PC-3 (cell line): Measurements from ENCODE around the gene SULF2. TPM values are rescaled to one million over a fixed set of nuclear protein-coding genes. Genes with fewer than 3 reads are reported as not detected.

ENCODE experiments used
- ATAC-seq: fragments of 200-7000 bp; cut with Tn5 transposase; 2 replicates; pipeline ENCODE4 v1.9.1; 2020; ENCODE audit warnings: mild to moderate bottlenecking, moderate library complexity
- BruUV-seq: library from RNA; stranded (reverse); fragments of 400-500 nt; replicated peaks from 2 replicates; lab custom pipeline; 2021; lab: Mats Ljungman, UMichigan
- CTCF ChIA-PET: fragments of 300-600 bp; sonication (Branson Sonifier 250); formaldehyde crosslinking; loops from one replicate; lab custom pipeline; 2022; ENCODE audit warnings: antibody characterized with exemption; lab: Charles Lee
- POLR2A ChIA-PET: fragments of 300-600 bp; sonication (Branson Sonifier 250); formaldehyde crosslinking; loops from one replicate; lab custom pipeline; 2022; ENCODE audit warnings: antibody characterized with exemption; ENCODE audit not compliant: unreplicated experiment; lab: Charles Lee
- DNase-seq: peaks from one replicate; pipeline ENCODE4 v3.0.0-alpha.2; 2015
- H2AFZ ChIP-seq: fragments of 300-600 bp; sonication (generic); 2 replicates; pipeline ENCODE4 v1.6.0; 2016; ENCODE audit warnings: antibody characterized with exemption, low read length
- H3F3A ChIP-seq: fragments of 300-600 bp; sonication (generic); one replicate; pipeline ENCODE4 v1.6.0; 2017; ENCODE audit warnings: antibody characterized with exemption, low read length, control low read depth, mild to moderate bottlenecking; ENCODE audit not compliant: unreplicated experiment
- H3K27ac ChIP-seq: fragments of 300-600 bp; sonication (generic); 2 replicates; pipeline ENCODE4 v1.5.1; 2016; ENCODE audit warnings: mild to moderate bottlenecking, low read length
- H3K27me3 ChIP-seq: fragments of 300-600 bp; sonication (generic); 2 replicates; pipeline ENCODE4 v1.6.1; 2016; ENCODE audit warnings: low read length, mixed read lengths
- H3K36me3 ChIP-seq: fragments of 300-600 bp; sonication (generic); 2 replicates; pipeline ENCODE4 v1.6.1; 2016; ENCODE audit warnings: low read depth, mixed run types, low read length, mixed read lengths
- H3K4me1 ChIP-seq: fragments of 300-600 bp; sonication (generic); 2 replicates; pipeline ENCODE4 v1.5.1; 2016; ENCODE audit warnings: low read length; ENCODE audit not compliant: insufficient read depth
- H3K4me2 ChIP-seq: fragments of 300-600 bp; sonication (generic); 2 replicates; pipeline ENCODE4 v1.6.0; 2016; ENCODE audit warnings: low read length
- H3K4me3 ChIP-seq: fragments of 300-600 bp; sonication (generic); 2 replicates; pipeline ENCODE4 v1.5.1; 2016; ENCODE audit warnings: mild to moderate bottlenecking, low read length, mixed read lengths
- H3K79me2 ChIP-seq: fragments of 300-600 bp; sonication (generic); 2 replicates; pipeline ENCODE4 v1.6.1; 2017; ENCODE audit warnings: low read length, mixed read lengths
- H3K9ac ChIP-seq: fragments of 300-600 bp; sonication (generic); 2 replicates; pipeline ENCODE4 v1.6.0; 2016; ENCODE audit warnings: mild to moderate bottlenecking, low read length
- H3K9me2 ChIP-seq: fragments of 300-600 bp; sonication (generic); replicated peaks from 2 replicates; pipeline ENCODE4 v1.6.1; 2016; ENCODE audit warnings: mixed run types, low read length, mixed read lengths
- H3K9me3 ChIP-seq: fragments of 300-600 bp; sonication (generic); 2 replicates; pipeline ENCODE4 v1.6.1; 2016; ENCODE audit warnings: low read length, mixed read lengths
- H4K20me1 ChIP-seq: fragments of 300-600 bp; sonication (generic); 2 replicates; pipeline ENCODE4 v1.6.1; 2016; ENCODE audit warnings: low read length, mixed read lengths
- EZH2 ChIP-seq: fragments of 300-600 bp; sonication (generic); IDR thresholded peaks from one replicate; pipeline ENCODE4 v1.6.1; 2017; ENCODE audit warnings: antibody characterized with exemption, mild to moderate bottlenecking, low read length; ENCODE audit not compliant: unreplicated experiment
- EZH2phosphoT487 ChIP-seq: fragments of 300-600 bp; sonication (generic); IDR thresholded peaks from 2 replicates; pipeline ENCODE4 v1.6.1; 2018; ENCODE audit warnings: mild to moderate bottlenecking, antibody characterized with exemption, low read length, borderline replicate concordance
- intact Hi-C: fragments of 100-400 bp; cut with micrococcal nuclease; formaldehyde crosslinking; loops from 2 replicates; pipeline ENCODE4 v1.9.0; 2023
- total RNA-seq: library from RNA; depleted of rRNA; stranded (reverse); fragments of >200 nt; gene quantifications from 2 replicates; pipeline ENCODE4 v1.2.3, GENCODE V29; 2014
- TF ChIP-seq, protein P1 (sequence below): fragments of 300-600 bp; sonication (generic); conservative IDR thresholded peaks from 2 replicates; pipeline ENCODE4 v1.5.1; 2017; ENCODE audit warnings: antibody characterized with exemption, low read depth, mild to moderate bottlenecking, low read length

SULF2 gene
- total RNA-seq, 1 experiment from 2014 or later = 340 TPM

DNA sequence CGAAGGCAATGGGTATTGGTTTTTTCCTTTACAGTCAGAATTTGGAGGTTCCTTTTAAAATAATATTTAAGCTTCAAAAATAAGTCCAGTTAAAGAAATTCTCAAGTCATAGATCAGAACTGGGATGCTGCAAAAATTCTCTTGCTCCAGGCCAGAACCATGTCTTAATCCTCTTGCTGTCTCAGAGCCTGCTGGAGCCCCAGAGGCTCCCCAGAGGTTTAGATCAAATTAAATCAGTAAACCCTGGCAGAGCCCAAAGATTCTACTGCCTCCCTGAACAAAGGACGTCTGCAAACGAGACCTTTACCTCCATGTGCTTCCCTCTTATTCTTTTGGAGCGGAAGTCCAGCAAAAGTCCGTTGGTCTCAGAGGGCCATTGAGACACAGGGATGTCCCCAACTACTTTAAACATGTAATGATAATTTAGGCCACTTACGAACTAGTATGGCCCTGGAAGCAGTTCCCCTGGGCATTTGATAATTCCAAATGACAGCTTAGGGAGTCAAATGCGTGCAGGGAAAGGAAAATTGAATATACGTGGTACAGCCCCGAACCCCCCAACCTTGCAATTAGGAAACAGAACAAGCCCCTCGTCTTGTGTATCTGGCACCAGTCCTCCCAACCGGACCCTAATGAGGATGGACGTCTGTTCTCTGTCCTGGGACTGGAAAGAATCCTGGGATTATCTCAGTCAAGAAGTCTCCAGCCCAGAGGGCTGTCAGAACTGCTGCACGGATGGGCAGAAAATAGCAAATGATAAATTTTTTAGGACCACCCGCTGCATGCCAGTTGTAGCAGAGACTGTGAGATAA is 31.5 kb downstream of the SULF2 start:
- H4K20me1 ChIP-seq = peaks cover 38% of the 10 kb centered on the region
- ATAC-seq (no peak), DNase-seq (no peak)
- H2AFZ ChIP-seq = no peak overlapping the region
- H3K9ac ChIP-seq = no peak overlapping the region
- H3K36me3 ChIP-seq = peaks cover 57% of the 10 kb centered on the region
- no peak overlapping the region for H3K4me3 ChIP-seq
- H3K27ac ChIP-seq = no peak overlapping the region
- POLR2A ChIA-PET = no interaction called here
- no peaks in the 10 kb centered on the region for H3F3A ChIP-seq
- TF ChIP-seq, protein P1, sequence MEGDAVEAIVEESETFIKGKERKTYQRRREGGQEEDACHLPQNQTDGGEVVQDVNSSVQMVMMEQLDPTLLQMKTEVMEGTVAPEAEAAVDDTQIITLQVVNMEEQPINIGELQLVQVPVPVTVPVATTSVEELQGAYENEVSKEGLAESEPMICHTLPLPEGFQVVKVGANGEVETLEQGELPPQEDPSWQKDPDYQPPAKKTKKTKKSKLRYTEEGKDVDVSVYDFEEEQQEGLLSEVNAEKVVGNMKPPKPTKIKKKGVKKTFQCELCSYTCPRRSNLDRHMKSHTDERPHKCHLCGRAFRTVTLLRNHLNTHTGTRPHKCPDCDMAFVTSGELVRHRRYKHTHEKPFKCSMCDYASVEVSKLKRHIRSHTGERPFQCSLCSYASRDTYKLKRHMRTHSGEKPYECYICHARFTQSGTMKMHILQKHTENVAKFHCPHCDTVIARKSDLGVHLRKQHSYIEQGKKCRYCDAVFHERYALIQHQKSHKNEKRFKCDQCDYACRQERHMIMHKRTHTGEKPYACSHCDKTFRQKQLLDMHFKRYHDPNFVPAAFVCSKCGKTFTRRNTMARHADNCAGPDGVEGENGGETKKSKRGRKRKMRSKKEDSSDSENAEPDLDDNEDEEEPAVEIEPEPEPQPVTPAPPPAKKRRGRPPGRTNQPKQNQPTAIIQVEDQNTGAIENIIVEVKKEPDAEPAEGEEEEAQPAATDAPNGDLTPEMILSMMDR = no peak
- TF ChIP-seq EZH2phosphoT487 (no peak), EZH2 (no peak)
- H3K27me3 ChIP-seq = no peaks in the 10 kb centered on the region
- intact Hi-C loops = no loop called here
- H3K79me2 ChIP-seq = peaks cover 34% of the 10 kb centered on the region; the same call in 1 of the 2 replicates
- H3K9me3 ChIP-seq = no peaks in the 10 kb centered on the region
- CTCF ChIA-PET = no interaction called here
- H3K4me2 ChIP-seq = no peak overlapping the region
- H3K9me2 ChIP-seq = no peaks in the 10 kb centered on the region
- no TSS peak for BruUV-seq
- H3K4me1 ChIP-seq = no peaks in the 10 kb centered on the region

DNA sequence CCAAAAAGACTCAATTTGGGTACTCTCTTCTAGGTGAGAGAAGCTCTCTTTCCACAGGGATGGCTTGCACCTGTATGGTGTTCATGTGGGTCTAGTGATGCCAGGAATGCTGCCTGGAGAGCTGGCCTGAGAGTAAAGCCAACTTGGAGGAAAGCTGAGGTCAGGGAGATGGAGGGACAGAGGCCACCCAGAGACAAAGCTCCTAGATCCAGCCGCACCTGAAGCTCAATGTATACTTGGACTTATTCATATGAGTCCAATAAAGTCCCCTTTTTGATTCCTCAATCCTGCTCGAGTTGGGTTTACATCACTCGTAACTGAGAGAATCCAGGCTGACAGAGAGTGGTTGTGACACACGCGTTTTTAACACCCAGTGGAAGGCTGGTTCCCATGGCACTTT is 33.8 kb downstream of the SULF2 start:
- Histone ChIP-seq H2AFZ (no peak overlapping the region), H4K20me1 (peaks cover 47% of the 10 kb centered on the region), H3K9me3 (no peaks in the 10 kb centered on the region), H3K4me2 (no peak overlapping the region), H3F3A (no peaks in the 10 kb centered on the region), H3K27ac (no peak overlapping the region), H3K4me1 (no peaks in the 10 kb centered on the region), H3K79me2 (peaks cover 36% of the 10 kb centered on the region; the same call in 1 of the 2 replicates), H3K9ac (no peak overlapping the region), H3K27me3 (no peaks in the 10 kb centered on the region), H3K4me3 (no peak overlapping the region), H3K36me3 (peaks cover 54% of the 10 kb centered on the region), H3K9me2 (no peaks in the 10 kb centered on the region)
- intact Hi-C loops = no loop called here
- TF ChIP-seq, protein P1 = no peak
- TF ChIP-seq EZH2 (no peak), EZH2phosphoT487 (no peak)
- ChIA-PET POLR2A (no interaction called here), CTCF (no interaction called here)
- ATAC-seq = no peak
- no peak for DNase-seq
- no TSS peak for BruUV-seq

DNA sequence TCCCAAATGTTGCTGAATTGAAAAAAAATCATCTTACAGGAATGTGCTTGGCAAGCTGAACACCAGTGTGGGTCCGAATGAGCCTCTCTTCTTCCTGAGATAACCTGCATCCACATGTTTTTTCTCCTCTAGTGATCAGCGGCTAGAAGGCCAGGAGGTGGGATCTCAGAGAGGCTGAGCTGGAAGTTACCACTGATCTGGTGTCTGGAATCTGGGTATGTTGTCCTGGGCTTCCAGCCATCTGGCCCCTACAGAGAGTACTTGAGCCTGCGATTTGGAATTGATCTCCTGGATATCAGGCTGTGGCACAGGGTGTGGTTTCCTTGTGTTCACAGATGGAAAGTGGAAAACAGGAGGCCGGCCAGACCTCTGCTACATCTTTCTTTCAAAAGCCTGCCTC is 35.9 kb downstream of the SULF2 start:
- ATAC-seq (no peak), DNase-seq (no peak)
- peaks cover 39% of the 10 kb centered on the region for H3K36me3 ChIP-seq
- no peaks in the 10 kb centered on the region for H3K4me1 ChIP-seq
- no peak overlapping the region for H2AFZ ChIP-seq
- H3K4me2 ChIP-seq = no peak overlapping the region
- CTCF ChIA-PET = no interaction called here
- TF ChIP-seq, protein P1 = no peak
- TF ChIP-seq EZH2 (no peak), EZH2phosphoT487 (no peak)
- H3F3A ChIP-seq = no peaks in the 10 kb centered on the region
- peaks cover 37% of the 10 kb centered on the region; the same call in 1 of the 2 replicates for H3K79me2 ChIP-seq
- H4K20me1 ChIP-seq = peaks cover 49% of the 10 kb centered on the region
- no peak overlapping the region for H3K27ac ChIP-seq
- no TSS peak for BruUV-seq
- no peaks in the 10 kb centered on the region for H3K27me3 ChIP-seq
- H3K4me3 ChIP-seq = no peak overlapping the region
- H3K9ac ChIP-seq = no peak overlapping the region
- intact Hi-C loops = no loop called here
- POLR2A ChIA-PET = interaction anchor here (0.6 kb wide), 1 partner anchor 20 kb away, joined by 4 read pairs; no protein-coding TSS in a partner anchor
- no peaks in the 10 kb centered on the region for H3K9me3 ChIP-seq
- no peaks in the 10 kb centered on the region for H3K9me2 ChIP-seq
